Inferior parietal cortex (tissue), 1 donor: ENCODE results near the gene PRR19.

ENCODE experiments used
- DNase-seq: peaks from one replicate; pipeline ENCODE4 v3.0.0-alpha.2; 2016; ENCODE audit errors: extremely low spot score

The PRR19 gene

GRCh38 chr19:42283188-42284065 lies 18.5 kb upstream of the PRR19 start:
- peak; percentile 89 for DNase-seq

DNA sequence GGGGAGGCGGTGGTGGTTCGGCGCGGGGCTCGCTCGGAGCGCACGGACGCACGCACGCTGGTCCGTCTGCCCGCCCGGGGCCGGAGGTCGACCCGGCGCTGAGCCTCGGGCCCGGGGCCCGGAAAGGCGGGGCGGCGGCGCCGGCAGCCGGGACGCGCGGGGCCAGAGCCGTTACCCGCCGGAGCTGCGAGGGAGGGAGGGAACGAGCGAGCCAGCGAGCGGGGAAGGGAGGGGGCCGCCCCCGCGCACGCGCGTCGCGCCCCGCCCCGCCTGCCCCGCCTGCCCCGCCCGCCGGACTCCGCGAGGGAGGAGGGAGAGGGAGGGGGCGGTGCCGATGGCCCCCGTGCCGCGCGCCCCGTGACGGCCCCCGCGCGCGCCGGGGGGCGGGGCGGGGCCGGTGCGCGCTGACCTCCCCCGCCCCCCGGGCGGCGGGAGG lies 17.8 kb upstream of the PRR19 start:
- peak; percentile 55 for DNase-seq

GRCh38 chr19:42284591-42285341 lies 17.2 kb upstream of the PRR19 start:
- DNase-seq = no peak

GRCh38 chr19:42285541-42285941 lies 16.4 kb upstream of the PRR19 start:
- DNase-seq = no peak

DNA sequence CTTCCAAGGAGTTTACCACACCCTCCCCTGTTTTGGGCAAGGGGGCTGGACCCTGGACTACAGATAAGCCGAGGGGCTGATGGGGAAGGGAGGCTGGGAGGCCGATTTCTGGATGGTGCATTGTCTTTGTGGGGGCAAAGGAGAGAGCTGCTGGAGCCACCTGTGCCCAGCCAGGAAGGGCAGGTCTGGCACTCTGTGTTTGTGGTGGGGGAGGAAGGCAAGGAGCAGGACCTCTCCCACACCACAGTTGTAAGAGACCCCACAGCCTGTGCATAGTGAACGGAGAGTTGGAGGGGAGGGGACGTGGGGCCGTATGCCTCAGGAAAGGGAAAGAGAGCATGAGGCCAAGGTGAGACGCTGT lies 16.0 kb upstream of the PRR19 start:
- DNase-seq = no peak

GRCh38 chr19:42286349-42287016 lies 15.4 kb upstream of the PRR19 start:
- no peak for DNase-seq

DNA sequence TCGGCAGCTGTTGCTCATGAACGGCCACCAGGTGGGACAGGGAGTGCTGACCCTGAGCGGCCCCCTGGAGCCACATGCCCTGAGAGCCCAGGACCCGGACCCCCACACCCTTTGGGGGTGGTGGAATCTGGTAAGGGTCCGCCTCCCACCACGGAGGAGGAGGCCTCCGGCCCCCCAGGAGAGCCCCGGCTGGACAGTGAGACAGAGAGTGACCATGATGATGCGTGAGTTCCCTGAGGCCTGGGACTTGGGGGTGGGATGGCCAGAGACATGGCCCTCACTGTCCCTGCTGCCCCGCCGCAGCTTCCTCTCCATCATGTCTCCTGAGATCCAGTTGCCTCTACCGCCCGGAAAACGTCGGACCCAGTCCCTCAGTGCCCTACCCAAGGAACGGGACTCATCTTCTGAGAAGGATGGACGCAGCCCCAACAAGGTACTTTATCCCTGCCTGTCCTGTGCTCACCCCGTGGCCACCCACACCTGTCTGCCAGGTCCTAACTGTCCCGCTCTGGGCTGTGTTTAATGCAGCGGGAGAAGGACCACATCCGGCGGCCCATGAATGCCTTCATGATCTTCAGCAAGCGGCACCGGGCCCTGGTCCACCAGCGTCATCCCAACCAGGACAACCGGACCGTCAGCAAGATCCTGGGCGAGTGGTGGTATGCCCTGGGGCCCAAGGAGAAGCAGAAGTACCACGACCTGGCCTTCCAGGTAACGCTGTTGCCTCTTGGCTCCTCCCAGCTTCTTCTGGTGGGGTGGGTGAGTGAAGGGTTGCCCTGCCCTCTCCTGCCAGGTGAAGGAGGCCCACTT lies 14.7 kb upstream of the PRR19 start:
- DNase-seq = no peak

GRCh38 chr19:42287827-42288107 lies 14.2 kb upstream of the PRR19 start:
- no peak for DNase-seq

- no peak for DNase-seq
Measured at GRCh38 chr19:42288387-42288786, 13.5 kb upstream of the PRR19 start.

DNA sequence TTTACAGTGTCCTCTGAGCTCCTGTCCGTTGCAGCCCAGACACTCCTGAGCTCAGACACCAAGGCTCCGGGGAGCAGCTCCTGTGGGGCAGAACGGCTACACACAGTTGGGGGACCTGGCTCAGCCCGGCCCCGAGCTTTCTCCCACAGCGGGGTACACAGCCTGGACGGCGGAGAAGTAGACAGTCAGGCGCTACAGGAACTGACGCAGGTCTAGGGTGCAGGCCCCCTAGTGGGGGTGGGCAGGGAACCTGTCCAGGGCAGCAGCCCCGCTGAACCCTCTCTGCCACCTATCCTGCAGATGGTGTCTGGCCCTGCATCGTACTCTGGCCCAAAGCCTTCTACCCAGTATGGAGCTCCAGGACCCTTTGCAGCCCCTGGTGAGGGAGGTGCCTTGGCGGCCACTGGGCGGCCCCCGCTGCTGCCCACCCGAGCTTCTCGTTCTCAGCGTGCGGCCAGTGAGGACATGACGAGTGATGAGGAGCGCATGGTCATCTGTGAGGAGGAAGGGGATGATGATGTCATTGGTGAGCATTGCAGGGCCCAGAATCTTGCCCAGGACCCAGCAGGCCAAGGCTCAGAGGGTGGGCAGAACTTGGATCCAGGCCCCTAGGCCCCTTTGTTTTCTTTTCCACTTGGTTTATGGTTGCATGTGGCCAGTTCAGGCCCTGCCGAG lies 12.9 kb upstream of the PRR19 start:
- DNase-seq = no peak

GRCh38 chr19:42289556-42290041 lies 12.3 kb upstream of the PRR19 start:
- no peak for DNase-seq

GRCh38 chr19:42290136-42290522 lies 11.8 kb upstream of the PRR19 start:
- no peak for DNase-seq

GRCh38 chr19:42290523-42291434 lies 11.2 kb upstream of the PRR19 start:
- no peak for DNase-seq

- no peak for DNase-seq
Measured at GRCh38 chr19:42291435-42291810, 10.5 kb upstream of the PRR19 start.

DNA sequence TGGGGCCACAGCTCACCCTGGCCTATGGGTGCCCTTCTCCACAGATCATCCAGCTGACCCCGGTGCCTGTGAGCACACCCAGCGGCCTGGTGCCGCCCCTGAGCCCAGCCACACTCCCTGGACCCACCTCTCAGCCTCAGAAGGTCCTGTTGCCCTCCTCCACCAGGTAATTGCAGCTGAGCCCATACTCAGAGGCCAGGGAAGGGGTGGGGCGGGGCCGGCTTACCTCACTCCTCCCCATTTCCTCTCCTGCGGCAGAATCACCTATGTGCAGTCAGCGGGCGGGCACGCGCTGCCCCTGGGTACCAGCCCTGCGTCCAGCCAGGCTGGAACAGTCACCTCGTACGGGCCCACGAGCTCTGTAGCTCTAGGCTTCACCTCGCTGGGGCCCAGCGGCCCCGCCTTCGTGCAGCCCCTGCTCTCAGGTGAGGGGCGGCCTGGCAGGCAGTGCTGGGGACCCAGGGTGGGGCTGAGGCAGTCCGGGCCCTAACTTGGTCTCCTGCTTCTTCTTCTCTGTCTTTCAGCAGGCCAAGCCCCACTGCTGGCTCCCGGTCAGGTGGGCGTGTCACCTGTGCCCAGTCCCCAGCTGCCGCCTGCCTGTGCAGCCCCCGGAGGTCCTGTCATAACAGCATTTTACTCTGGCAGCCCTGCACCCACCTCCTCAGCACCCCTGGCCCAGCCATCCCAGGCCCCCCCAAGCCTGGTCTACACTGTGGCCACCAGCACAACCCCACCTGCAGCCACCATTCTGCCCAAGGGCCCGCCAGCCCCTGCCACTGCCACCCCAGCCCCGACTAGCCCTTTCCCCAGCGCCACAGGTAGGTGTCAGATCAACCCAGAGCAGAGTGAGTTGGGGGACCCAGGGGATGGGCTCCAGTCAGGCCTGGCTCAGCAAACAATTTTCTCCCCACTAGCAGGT lies 9.6 kb upstream of the PRR19 start:
- DNase-seq = no peak

DNA sequence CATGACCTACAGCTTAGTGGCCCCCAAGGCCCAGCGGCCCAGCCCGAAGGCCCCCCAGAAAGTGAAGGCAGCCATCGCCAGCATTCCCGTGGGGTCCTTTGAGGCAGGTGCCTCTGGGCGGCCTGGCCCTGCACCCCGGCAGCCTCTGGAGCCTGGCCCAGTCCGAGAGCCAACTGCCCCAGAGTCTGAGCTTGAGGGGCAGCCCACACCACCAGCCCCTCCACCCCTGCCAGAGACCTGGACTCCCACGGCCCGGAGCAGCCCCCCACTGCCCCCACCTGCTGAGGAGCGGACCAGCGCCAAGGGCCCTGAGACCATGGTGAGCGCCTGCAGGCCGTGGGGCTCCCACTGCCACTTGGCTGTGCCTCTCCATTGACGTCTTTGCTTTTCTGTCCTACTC lies 9.0 kb upstream of the PRR19 start:
- no peak for DNase-seq

- no peak for DNase-seq
Measured at GRCh38 chr19:42293540-42293939, 8.4 kb upstream of the PRR19 start.

DNA sequence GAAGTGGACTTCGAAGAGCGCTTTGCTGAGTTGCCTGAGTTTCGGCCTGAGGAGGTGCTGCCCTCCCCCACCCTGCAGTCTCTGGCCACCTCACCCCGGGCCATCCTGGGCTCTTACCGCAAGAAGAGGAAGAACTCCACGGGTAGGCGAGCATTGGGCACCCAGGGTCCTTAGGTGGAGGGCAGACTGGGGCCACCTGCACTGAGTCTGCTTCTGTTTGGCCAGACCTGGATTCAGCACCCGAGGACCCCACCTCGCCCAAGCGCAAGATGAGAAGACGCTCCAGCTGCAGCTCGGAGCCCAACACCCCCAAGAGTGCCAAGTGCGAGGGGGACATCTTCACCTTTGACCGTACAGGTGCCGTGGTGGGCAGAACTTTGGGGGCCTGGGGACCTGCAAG lies 8.0 kb upstream of the PRR19 start:
- DNase-seq = no peak

DNA sequence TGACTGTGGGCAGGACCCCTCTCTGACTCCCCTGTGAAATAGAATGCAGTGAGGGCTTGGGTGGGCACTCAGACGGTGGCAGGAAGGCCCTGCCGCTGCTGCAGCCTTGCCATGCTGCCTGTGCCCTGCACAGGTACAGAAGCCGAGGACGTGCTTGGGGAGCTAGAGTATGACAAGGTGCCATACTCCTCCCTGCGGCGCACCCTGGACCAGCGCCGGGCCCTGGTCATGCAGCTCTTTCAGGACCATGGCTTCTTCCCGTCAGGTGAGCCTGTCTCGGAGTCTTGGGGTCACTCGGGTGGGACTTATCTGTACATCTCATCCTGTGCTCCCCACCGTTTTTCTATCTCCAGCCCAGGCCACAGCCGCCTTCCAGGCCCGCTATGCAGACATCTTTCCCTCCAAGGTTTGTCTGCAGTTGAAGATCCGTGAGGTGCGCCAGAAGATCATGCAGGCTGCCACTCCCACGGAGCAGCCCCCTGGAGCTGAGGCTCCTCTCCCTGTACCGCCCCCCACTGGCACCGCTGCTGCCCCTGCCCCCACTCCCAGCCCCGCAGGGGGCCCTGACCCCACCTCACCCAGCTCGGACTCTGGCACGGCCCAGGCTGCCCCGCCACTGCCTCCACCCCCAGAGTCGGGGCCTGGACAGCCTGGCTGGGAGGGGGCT lies 7.3 kb upstream of the PRR19 start:
- DNase-seq = no peak
